Mesothelial cell of epicardium (in vitro differentiated cells): ENCODE results near the gene NAA16. TPM values are rescaled to one million over a fixed set of nuclear protein-coding genes. Genes with fewer than 3 reads are reported as not detected.
"Not testable (repeated sequence)": the region's sequence is repeated elsewhere in the genome, so short reads cannot be mapped to it uniquely, and the experiment has no call there.

Source experiments
- DNase-seq, 2 experiments: peaks; one replicate each; pipeline ENCODE4 v3.0.0; 2021; ENCODE audit warnings: low spot score in 2 of 2; ENCODE audit not compliant: unreplicated experiment in 2 of 2
- H3K27ac Mint-ChIP-seq: 2 replicates; pipeline ENCODE4 v1.8.0; 2021; ENCODE audit warnings: mixed read lengths
- H3K27me3 Mint-ChIP-seq: 2 replicates; pipeline ENCODE4 v1.8.0; 2021; ENCODE audit warnings: low read depth, mixed read lengths
- H3K36me3 Mint-ChIP-seq: 2 replicates; pipeline ENCODE4 v1.8.0; 2021; ENCODE audit warnings: mixed read lengths
- H3K4me1 Mint-ChIP-seq: 2 replicates; pipeline ENCODE4 v1.8.0; 2021; ENCODE audit warnings: mixed read lengths
- H3K4me3 Mint-ChIP-seq: 2 replicates; pipeline ENCODE4 v1.8.0; 2021; ENCODE audit warnings: mild to moderate bottlenecking, moderate library complexity, mixed read lengths
- H3K9me3 Mint-ChIP-seq: 2 replicates; pipeline ENCODE4 v1.8.0; 2021; ENCODE audit warnings: mixed read lengths
- CTCF ChIP-seq: fragments of 200-600 bp; sonication (generic); IDR thresholded peaks from one replicate; pipeline ENCODE4 v1.5.0; 2021; ENCODE audit warnings: antibody characterized with exemption; ENCODE audit not compliant: unreplicated experiment
- total RNA-seq: library from RNA; stranded (reverse); gene quantifications from 3 replicates; pipeline ENCODE4 v1.2.1, GENCODE V29; 2021

The NAA16 gene
- total RNA-seq, 1 donor from 2014 or later, result 40.0 TPM

- H3K4me3 Mint-ChIP-seq, result no peak overlapping the region
- H3K9me3 Mint-ChIP-seq, result no peaks in the 10 kb centered on the region
- peaks cover 22% of the 10 kb centered on the region for H3K36me3 Mint-ChIP-seq
- TF ChIP-seq CTCF, result peak; percentile 94
- H3K4me1 Mint-ChIP-seq, result peaks cover 2% of the 10 kb centered on the region
- H3K27me3 Mint-ChIP-seq, result no peaks in the 10 kb centered on the region
- peak overlapping the region; percentile 66 for H3K27ac Mint-ChIP-seq
- DNase-seq, result peak in 1 of 2 experiments; percentile 48
Measured at GRCh38 chr13:41352935-41353840, 42.1 kb downstream of the NAA16 start.

GRCh38 chr13:41354416-41354815 lies 43.3 kb downstream of the NAA16 start:
- H3K9me3 Mint-ChIP-seq, result no peaks in the 10 kb centered on the region

GRCh38 chr13:41356385-41356648 lies 45.2 kb downstream of the NAA16 start:
- DNase-seq, H3K27ac Mint-ChIP-seq, H3K9me3 Mint-ChIP-seq, H3K4me1 Mint-ChIP-seq, H3K4me3 Mint-ChIP-seq, H3K27me3 Mint-ChIP-seq: not testable (repeated sequence)
- peaks cover 23% of the 10 kb centered on the region for H3K36me3 Mint-ChIP-seq

More at GRCh38 chr13:41354416-41354815, 43.3 kb downstream of the NAA16 start:
- DNase-seq, result no peak
- TF ChIP-seq CTCF, result no peak
- H3K4me3 Mint-ChIP-seq, result no peak overlapping the region
- no peaks in the 10 kb centered on the region for H3K27me3 Mint-ChIP-seq
- H3K4me1 Mint-ChIP-seq, result peaks cover 2% of the 10 kb centered on the region
- H3K36me3 Mint-ChIP-seq, result peaks cover 23% of the 10 kb centered on the region
- H3K27ac Mint-ChIP-seq, result no peak overlapping the region

GRCh38 chr13:41356786-41357185 lies 45.7 kb downstream of the NAA16 start:
- H3K27ac Mint-ChIP-seq, result no peak overlapping the region
- no peak for DNase-seq
- H3K9me3 Mint-ChIP-seq, result no peaks in the 10 kb centered on the region
- peaks cover 2% of the 10 kb centered on the region for H3K4me1 Mint-ChIP-seq
- H3K36me3 Mint-ChIP-seq, result peaks cover 23% of the 10 kb centered on the region
- H3K4me3 Mint-ChIP-seq, result no peak overlapping the region
- H3K27me3 Mint-ChIP-seq, result no peaks in the 10 kb centered on the region
- no peak for TF ChIP-seq CTCF

GRCh38 chr13:41361491-41361890 lies 50.4 kb downstream of the NAA16 start:
- Mint-ChIP-seq H3K27ac (no peak overlapping the region), H3K36me3 (peaks cover 39% of the 10 kb centered on the region), H3K4me1 (peaks cover 3% of the 10 kb centered on the region)

More at GRCh38 chr13:41361491-41361890, 50.4 kb downstream of the NAA16 start:
- no peak for TF ChIP-seq CTCF
- no peak overlapping the region for H3K4me3 Mint-ChIP-seq
- no peak for DNase-seq
- no peaks in the 10 kb centered on the region for H3K27me3 Mint-ChIP-seq
- no peaks in the 10 kb centered on the region for H3K9me3 Mint-ChIP-seq
